Fibroblast of lung (primary cell): ENCODE measurements around the gene SFSWAP.

Experiments
- CTCF ChIP-seq, 2 donors: IDR thresholded peaks in 1 of 2; conservative IDR thresholded peaks in 1 of 2; 1 replicate in 1 of 2; 2 replicates in 1 of 2; pipeline ENCODE4 v1.5.1; 2011 to 2012; ENCODE audit warnings: low read length in 2 of 2, control low read depth in 1 of 2, inconsistent platforms in 1 of 2, low read depth in 1 of 2, mild to moderate bottlenecking in 1 of 2
- EZH2 ChIP-seq: IDR thresholded peaks from 2 replicates; pipeline ENCODE4 v1.5.1; 2012; ENCODE audit warnings: low read length, control low read depth, mild to moderate bottlenecking; ENCODE audit errors: missing control alignments

DNA sequence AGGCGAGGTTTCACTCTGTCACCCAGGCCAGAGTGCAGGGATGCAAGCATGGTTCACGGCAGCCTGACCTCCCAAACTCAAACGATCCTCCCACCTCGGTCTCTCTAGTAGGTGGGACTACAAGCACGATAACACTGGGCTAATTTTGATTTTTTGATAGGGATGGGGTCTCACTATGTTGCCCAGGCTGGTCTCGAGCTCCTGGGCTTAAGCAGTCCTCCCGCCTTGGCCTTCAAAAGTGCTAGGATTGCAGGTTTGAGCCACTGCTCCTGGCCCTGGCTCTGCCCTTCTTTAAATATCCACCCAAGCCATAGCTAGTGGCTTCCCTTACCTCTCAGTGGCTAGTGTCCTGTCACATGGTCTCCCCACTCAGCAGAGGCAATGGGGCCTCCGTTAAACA is 17.8 kb downstream of the SFSWAP start:
- TF ChIP-seq CTCF (conservative IDR thresholded peaks at IDR 0.05 in 1 of 2, IDR thresholded peaks at IDR 0.05 in 1 of 2; ENCODE audit: low read depth in 1 of 2, low read length in 2 of 2) = no peak
- no peak for TF ChIP-seq EZH2
